K562 (cell line): ENCODE results near the gene SLC27A6. TPM values are rescaled to one million over a fixed set of nuclear protein-coding genes. Genes with fewer than 3 reads are reported as not detected.

Source experiments
- ATAC-seq: fragments of 200-7000 bp; cut with Tn5 transposase; 3 replicates; pipeline ENCODE4 v1.9.1; 2020; ENCODE audit warnings: moderate library complexity
- BruUV-seq: library from RNA; stranded (reverse); fragments of 400-500 nt; replicated peaks from 2 replicates; lab custom pipeline; 2021; lab: Mats Ljungman, UMichigan
- CTCF ChIA-PET: fragments of 300-600 bp; formaldehyde crosslinking; extraction: SDS; loops from one replicate; lab custom pipeline; 2021; ENCODE audit warnings: low intra/inter-chr PET ratio; lab: Yijun Ruan, JAX
- POLR2A ChIA-PET: fragments of 300-600, 350-650 bp; sonication (Branson Sonifier 250); formaldehyde crosslinking; extraction: SDS; loops from one replicate; lab custom pipeline; 2021; ENCODE audit warnings: antibody characterized with exemption, inconsistent platforms; lab: Yijun Ruan, JAX
- DNase-seq, 4 experiments: peaks; one replicate each; pipeline versions ENCODE4 v3.0.0 to v3.0.0-alpha.2; 2011 to 2018; ENCODE audit warnings: low spot score in 3 of 4, mixed read lengths in 3 of 4; ENCODE audit errors: extremely low read depth in 1 of 4
- FAIRE-seq: peaks from 2 replicates; lab custom pipeline; 2011; peaks lifted over from hg19 to GRCh38; lab: Jason Lieb, UNC
- H2AFZ ChIP-seq: 2 replicates; pipeline ENCODE4 v1.6.0; 2011; ENCODE audit warnings: low read depth, low read length, control low read depth, inconsistent platforms
- H3K27ac ChIP-seq: fragments of 200-600 bp; 3 replicates; pipeline ENCODE4 v1.8.0; 2011; ENCODE audit warnings: low read depth, mild to moderate bottlenecking, control low read depth, inconsistent platforms, low read length, moderate library complexity, mixed read lengths; ENCODE audit errors: extremely low read depth
- H3K27me3 ChIP-seq, 2 experiments: fragments of 300-600 bp in 1 of 2; 2 replicates in 1 of 2; 3 replicates in 1 of 2; pipeline versions ENCODE4 v1.6.0 to v1.8.0; 2011; ENCODE audit warnings: inconsistent platforms in 2 of 2, low read length in 2 of 2, mild to moderate bottlenecking in 1 of 2, mixed read lengths in 1 of 2, moderate library complexity in 1 of 2; ENCODE audit not compliant: control insufficient read depth in 2 of 2, insufficient read depth in 2 of 2
- H3K36me3 ChIP-seq: fragments of 300-600 bp; 3 replicates; pipeline ENCODE4 v1.8.0; 2011; ENCODE audit warnings: mild to moderate bottlenecking, low read length, inconsistent platforms; ENCODE audit not compliant: control insufficient read depth, insufficient read depth
- H3K4me1 ChIP-seq, 2 experiments: fragments of 200-600 bp in 1 of 2; replicated peaks in 1 of 2; 2 replicates in 1 of 2; 3 replicates in 1 of 2; pipeline versions ENCODE4 v1.5.1 to v1.8.0; 2011; ENCODE audit warnings: inconsistent platforms in 2 of 2, low read length in 2 of 2, mild to moderate bottlenecking in 1 of 2, mixed read lengths in 1 of 2, moderate library complexity in 1 of 2; ENCODE audit not compliant: control insufficient read depth in 2 of 2, insufficient read depth in 2 of 2
- H3K4me2 ChIP-seq: 2 replicates; pipeline ENCODE4 v1.6.1; 2011; ENCODE audit warnings: low read length, control low read depth, inconsistent platforms, mixed read lengths; ENCODE audit not compliant: insufficient read depth
- H3K4me3 ChIP-seq: fragments of 200-600 bp; sonication (generic), shearing (Covaris generic); 2 replicates; pipeline ENCODE4 v1.5.1; 2016; ENCODE audit warnings: control low read depth, inconsistent platforms
- H3K79me2 ChIP-seq: fragments of 200-600 bp; 3 replicates; pipeline ENCODE4 v1.8.0; 2011; ENCODE audit warnings: low read length, inconsistent platforms; ENCODE audit not compliant: control insufficient read depth, insufficient read depth
- H3K9ac ChIP-seq, 2 experiments: 2 replicates each; pipeline versions ENCODE4 v1.6.0 to v1.6.1; 2011; ENCODE audit warnings: low read depth in 2 of 2, low read length in 2 of 2, control low read depth in 1 of 2, inconsistent platforms in 1 of 2, mild to moderate bottlenecking in 1 of 2, mixed read lengths in 1 of 2; ENCODE audit not compliant: insufficient read depth in 1 of 2
- H3K9me1 ChIP-seq: one replicate; pipeline ENCODE4 v1.6.0; 2011; ENCODE audit warnings: inconsistent platforms, mild to moderate bottlenecking, low read length, moderate library complexity; ENCODE audit not compliant: control insufficient read depth, insufficient read depth
- H3K9me3 ChIP-seq: replicated peaks from 2 replicates; pipeline ENCODE4 v1.5.1; 2011; ENCODE audit warnings: low read depth, low read length, inconsistent platforms; ENCODE audit not compliant: control insufficient read depth, insufficient read depth
- H4K20me1 ChIP-seq: replicated peaks from 2 replicates; pipeline ENCODE4 v1.6.1; 2011; ENCODE audit warnings: low read length, inconsistent platforms, mixed read lengths; ENCODE audit not compliant: control insufficient read depth, insufficient read depth
- BDP1 ChIP-seq: IDR thresholded peaks from 3 replicates; pipeline ENCODE4 v1.6.1; 2011; ENCODE audit not compliant: insufficient read length, insufficient read depth
- CBFA2T3 ChIP-seq: fragments of 450-650 bp; IDR thresholded peaks from 2 replicates; pipeline ENCODE4 v1.6.1; 2017
- CXXC5 ChIP-seq: fragments of 250-450 bp; sonication (Bioruptor Pico); IDR thresholded peaks from 2 replicates; pipeline ENCODE4 v1.8.0; 2022; ENCODE audit warnings: inconsistent platforms, mild to moderate bottlenecking, moderate library complexity
- E2F3 ChIP-seq: fragments of 250-450 bp; sonication (Bioruptor Pico); IDR thresholded peaks from 2 replicates; pipeline ENCODE4 v1.4.0; 2020; ENCODE audit warnings: mild to moderate bottlenecking
- E2F8 ChIP-seq: fragments of 450-650 bp; IDR thresholded peaks from 2 replicates; pipeline ENCODE4 v1.7.1; 2018; ENCODE audit warnings: mild to moderate bottlenecking, low read depth; ENCODE audit not compliant: partially characterized antibody
- HMG20B ChIP-seq: fragments of 250-450 bp; sonication (Bioruptor Pico); IDR thresholded peaks from 2 replicates; pipeline ENCODE4 v1.5.0; 2021; ENCODE audit warnings: mild to moderate bottlenecking
- KDM2B ChIP-seq: fragments of 250-450 bp; sonication (Bioruptor Pico); IDR thresholded peaks from 2 replicates; pipeline ENCODE4 v1.8.0; 2021; ENCODE audit warnings: mild to moderate bottlenecking, moderate library complexity
- NCOA4 ChIP-seq: fragments of 450-650 bp; IDR thresholded peaks from 2 replicates; pipeline ENCODE4 v1.6.1; 2018; ENCODE audit warnings: mild to moderate bottlenecking; ENCODE audit not compliant: partially characterized antibody
- NELFE ChIP-seq: IDR thresholded peaks from 2 replicates; pipeline ENCODE4 v1.6.1; 2011; ENCODE audit warnings: mild to moderate bottlenecking; ENCODE audit not compliant: insufficient read depth, insufficient read length
- PCBP1 ChIP-seq: fragments of 200-400 bp; formaldehyde crosslinking; IDR thresholded peaks from 2 replicates; pipeline ENCODE4 v1.6.1; 2018; ENCODE audit warnings: mild to moderate bottlenecking, low read depth, low read length; ENCODE audit not compliant: poor library complexity, severe bottlenecking
- SIX5 ChIP-seq, 2 experiments: IDR thresholded peaks; 2 replicates each; pipeline ENCODE4 v1.6.1; 2011; ENCODE audit warnings: low read length in 2 of 2, borderline replicate concordance in 1 of 2, low read depth in 1 of 2, mild to moderate bottlenecking in 1 of 2, moderate library complexity in 1 of 2; ENCODE audit not compliant: insufficient read depth in 1 of 2
- SMAD1 ChIP-seq: fragments of 150-350 bp; IDR thresholded peaks from 2 replicates; pipeline ENCODE4 v1.6.1; 2014; ENCODE audit warnings: low read length, low read depth; ENCODE audit not compliant: partially characterized antibody
- U2AF2 ChIP-seq: fragments of 200-400 bp; formaldehyde crosslinking; optimal IDR thresholded peaks from 2 replicates; pipeline ENCODE3; 2017; ENCODE audit warnings: low read depth, mild to moderate bottlenecking, low read length
- ZNF316 ChIP-seq: fragments of 450-650 bp; IDR thresholded peaks from 2 replicates; pipeline ENCODE4 v1.6.1; 2016
- ZNF766 ChIP-seq: fragments of 200-800 bp; sonication (Bioruptor generic); conservative IDR thresholded peaks from 2 replicates; pipeline ENCODE4 v1.6.1; 2016; ENCODE audit warnings: missing genetic modification characterization, missing compliant biosample characterization
- WGBS: fragments of 100-300 bp; shearing (Covaris generic); methylation state at CpG from one replicate; pipeline ENCODE4 v1.1.6; 2016; ENCODE audit warnings: low coverage, mixed read lengths; ENCODE audit not compliant: insufficient coverage; ENCODE audit errors: missing lambda C conversion rate; 5-methylcytosine and 5-hydroxymethylcytosine counted together
- in situ Hi-C: fragments of 300-500 bp; cut with MboI; formaldehyde crosslinking; loops from 4 replicates; pipeline ENCODE4 v1.15.0; 2018; ENCODE audit warnings: inconsistent platforms, mixed read lengths
- intact Hi-C: fragments of 100-400 bp; cut with micrococcal nuclease; formaldehyde crosslinking; loops from 2 replicates; pipeline ENCODE4 v1.14.2; 2022
- polyA plus RNA-seq, 8 experiments: library from polyadenylated mRNA; depleted of rRNA in 4 of 8; stranded (reverse) in 5 of 8; unstranded in 3 of 8; fragments of >200 nt; fragmentation: Nextera tagmentation in 2 of 8; fragmentation: Illumina TruSeq in 1 of 8; extraction: Ambion mirVana in 2 of 8; extraction: Trizol in 1 of 8; gene quantifications; 2 replicates each; pipeline versions ENCODE4 v1.2.1 to v1.2.3, GENCODE V29; 2011 to 2014; ENCODE audit warnings: inconsistent platforms in 1 of 8, missing spikeins in 1 of 8
- total RNA-seq, 7 experiments: library from RNA; depleted of rRNA in 6 of 7; stranded (reverse); fragments of >200 nt in 6 of 7; fragmentation: Illumina TruSeq in 2 of 7; extraction: Trizol in 2 of 7; gene quantifications; 2 replicates each; pipeline versions ENCODE4 v1.2.1 to v1.2.3, GENCODE V29; 2011 to 2021; ENCODE audit warnings: low replicate concordance in 1 of 7

The SLC27A6 gene
- total and polyA plus RNA-seq, 9 of the 15 experiments (the other 6 are each of a cell fraction or from before 2014, with no cell fraction given) = 0.56 to 1.9 (median 1.2) TPM

DNA sequence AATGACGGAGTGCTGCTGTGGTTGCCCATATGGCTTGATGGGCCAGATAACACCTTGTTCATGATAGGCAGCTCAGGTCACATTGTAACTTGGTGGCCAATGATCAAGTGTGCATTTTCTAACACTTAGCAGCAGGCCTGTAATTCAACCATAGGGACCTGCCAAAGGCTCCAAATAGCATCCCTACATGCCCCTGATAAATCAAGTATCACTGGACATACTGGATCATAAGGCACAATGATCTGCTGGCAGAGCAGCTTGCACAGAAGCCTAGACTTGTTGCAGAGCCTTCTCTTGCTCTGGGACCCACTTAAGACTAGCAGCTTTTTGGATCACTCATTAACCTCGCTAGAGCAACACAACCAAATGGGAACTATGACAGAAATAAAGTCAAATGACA, 83.2 kb downstream of the SLC27A6 start:
- TF ChIP-seq KDM2B (no peak), CXXC5 (CRISPR knock-in tag) (no peak), ZNF316 (no peak)
- WGBS = 4% methylated on average over 2 of the region's 2 CpGs
- POLR2A ChIA-PET = no interaction called here

GRCh38 chr5:129049126-129049799, 84.0 kb downstream of the SLC27A6 start:
- ATAC-seq = no peak
- BruUV-seq = no TSS peak
- in situ Hi-C loops = no loop called here
- no peak for TF ChIP-seq E2F3 (CRISPR knock-in tag)
- TF ChIP-seq E2F8 = no peak
- TF ChIP-seq NELFE = no peak
- no peak for TF ChIP-seq PCBP1
- no peak for TF ChIP-seq KDM2B
- TF ChIP-seq CBFA2T3 = no peak
- TF ChIP-seq SIX5 (IDR thresholded peaks at IDR 0.05; ENCODE audit: borderline replicate concordance in 1 of 2, insufficient read depth in 1 of 2, low read depth in 1 of 2, low read length in 2 of 2) = no peak
- no peak for TF ChIP-seq SMAD1
- TF ChIP-seq ZNF766 (CRISPR knock-in tag) = no peak
- TF ChIP-seq U2AF2 = no peak
- no peak for TF ChIP-seq NCOA4
- TF ChIP-seq HMG20B (CRISPR knock-in tag) = no peak
- no peak for TF ChIP-seq BDP1

More for the DNA sequence above, 83.2 kb downstream of the SLC27A6 start:
- DNase-seq = no peak
- H3K27me3 ChIP-seq = no peaks in the 10 kb centered on the region
- no peaks in the 10 kb centered on the region for H3K9me3 ChIP-seq
- H3K9ac ChIP-seq = no peak overlapping the region
- no peak overlapping the region for H3K4me3 ChIP-seq
- intact Hi-C loops = no loop called here
- no peak overlapping the region for H2AFZ ChIP-seq
- H3K9me1 ChIP-seq = no peaks in the 10 kb centered on the region
- H3K4me1 ChIP-seq = no peaks in the 10 kb centered on the region
- FAIRE-seq = no peak
- no peaks in the 10 kb centered on the region for H3K36me3 ChIP-seq
- no peaks in the 10 kb centered on the region for H3K79me2 ChIP-seq
- BruUV-seq = no TSS peak
- no peak for ATAC-seq
- no peak overlapping the region for H3K4me2 ChIP-seq
- in situ Hi-C loops = no loop called here
- no peak overlapping the region for H3K27ac ChIP-seq
- no peaks in the 10 kb centered on the region for H4K20me1 ChIP-seq
- CTCF ChIA-PET = no interaction called here

More at GRCh38 chr5:129049126-129049799, 84.0 kb downstream of the SLC27A6 start:
- H3K79me2 ChIP-seq = no peaks in the 10 kb centered on the region
- H4K20me1 ChIP-seq = no peaks in the 10 kb centered on the region
- POLR2A ChIA-PET = no interaction called here
- FAIRE-seq = no peak
- WGBS = 22% methylated on average over 2 of the region's 2 CpGs
- no peaks in the 10 kb centered on the region for H3K36me3 ChIP-seq
- no peaks in the 10 kb centered on the region for H3K9me3 ChIP-seq
- H3K4me1 ChIP-seq = no peaks in the 10 kb centered on the region
- H3K27me3 ChIP-seq = no peaks in the 10 kb centered on the region
- H3K4me3 ChIP-seq = no peak overlapping the region
- H2AFZ ChIP-seq = no peak overlapping the region
- no peak overlapping the region for H3K27ac ChIP-seq
- intact Hi-C loops = no loop called here
- H3K4me2 ChIP-seq = no peak overlapping the region
- CTCF ChIA-PET = no interaction called here
- no peak overlapping the region for H3K9ac ChIP-seq
- no peak for DNase-seq
- no peaks in the 10 kb centered on the region for H3K9me1 ChIP-seq
